Measurements from ENCODE around the gene PBX3.

PBX3 gene

DNA sequence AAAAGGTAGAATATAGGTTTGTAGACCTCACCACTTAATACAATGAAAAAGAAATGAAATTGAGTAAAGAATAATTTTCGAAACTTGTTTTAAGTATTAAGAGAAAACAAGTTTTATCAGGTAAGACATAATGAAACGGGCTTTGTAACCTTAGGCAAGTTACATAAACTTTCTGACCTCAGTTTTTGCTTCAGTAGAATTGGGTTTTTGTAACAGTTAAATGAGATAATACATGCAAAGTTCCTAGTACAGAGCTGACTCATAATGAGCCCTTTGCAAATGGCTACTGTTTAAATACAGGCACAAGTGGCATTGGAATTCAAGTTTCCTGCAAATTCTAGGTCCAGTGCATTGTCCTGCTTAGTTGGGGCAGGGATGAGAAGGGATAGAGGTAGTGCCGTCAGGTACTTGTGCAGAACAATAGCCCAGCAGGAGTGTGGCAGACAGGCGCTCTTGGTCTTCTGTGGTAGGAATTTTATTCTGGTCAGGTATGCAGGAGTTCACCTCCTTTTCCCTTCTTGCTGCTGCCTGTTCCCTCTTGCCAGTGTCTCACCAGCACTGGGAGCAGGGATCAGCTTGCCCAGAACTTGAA lies 203.8 kb downstream of the PBX3 start:
- DNase-seq (ENCODE audit: low spot score): no peak

GRCh38 chr9:125953314-125954019 lies 206.3 kb downstream of the PBX3 start:
- DNase-seq (ENCODE audit: low spot score): no peak

- no peak for DNase-seq (ENCODE audit: low spot score)
These were observed 208.9 kb downstream of the PBX3 start for GRCh38 chr9:125956102-125956501.

GRCh38 chr9:125959315-125959714 lies 212.1 kb downstream of the PBX3 start:
- DNase-seq (ENCODE audit: low spot score): no peak

- DNase-seq (ENCODE audit: low spot score): no peak
These were observed 212.9 kb downstream of the PBX3 start for GRCh38 chr9:125959951-125960619.

- no peak for DNase-seq (ENCODE audit: low spot score)
These were observed 213.5 kb downstream of the PBX3 start for GRCh38 chr9:125960626-125961025.

- DNase-seq (ENCODE audit: low spot score): no peak
These were observed 213.9 kb downstream of the PBX3 start for GRCh38 chr9:125961072-125961471.

- DNase-seq (ENCODE audit: low spot score): no peak
These were observed 216.8 kb downstream of the PBX3 start for GRCh38 chr9:125963932-125964331.

DNA sequence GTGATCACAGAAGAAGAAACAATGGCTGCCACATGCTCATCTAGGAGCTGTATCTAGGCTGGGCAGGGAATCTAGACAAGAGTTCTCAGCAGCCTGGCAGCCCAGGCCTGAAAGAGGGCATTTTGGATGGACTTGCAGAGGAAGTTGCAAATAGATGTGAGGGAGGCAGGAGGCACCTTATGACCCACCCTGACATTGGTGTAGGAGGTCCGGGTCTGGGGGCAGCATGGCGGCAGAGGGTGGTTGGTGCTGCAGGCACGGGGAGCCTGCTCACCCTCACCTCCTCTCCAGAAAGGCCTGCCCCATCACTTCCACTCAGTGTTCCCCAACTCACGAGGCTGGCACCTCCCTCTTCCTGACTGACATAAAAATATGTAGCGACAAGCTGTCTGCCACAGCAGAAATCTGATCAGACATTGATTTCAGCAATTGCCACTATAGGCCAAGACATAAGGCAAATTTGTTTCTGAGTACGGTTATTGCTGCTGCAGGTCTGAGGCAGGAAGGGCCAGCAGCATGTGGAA lies 217.6 kb downstream of the PBX3 start:
- DNase-seq (ENCODE audit: low spot score): no peak

GRCh38 chr9:125965477-125965876 lies 218.3 kb downstream of the PBX3 start:
- DNase-seq (ENCODE audit: low spot score): no peak

DNA sequence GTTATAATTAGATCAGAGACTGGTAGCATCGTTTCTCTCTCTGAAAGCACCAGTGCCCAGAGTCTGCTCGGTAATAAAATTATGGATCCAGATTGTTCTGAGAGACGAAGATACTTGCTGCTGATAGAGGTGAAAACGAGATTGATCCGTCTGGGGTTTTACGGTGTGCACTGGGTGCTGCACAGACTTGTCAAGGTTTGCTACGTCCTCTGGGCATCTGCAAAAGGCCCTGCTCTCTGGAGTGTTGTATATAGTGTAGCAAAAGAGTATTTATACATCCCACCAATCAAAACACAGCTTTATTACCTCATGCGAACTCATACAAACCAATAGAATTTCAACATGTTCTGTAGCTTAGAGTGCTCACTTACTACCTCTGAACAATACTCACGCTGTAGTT lies 219.3 kb downstream of the PBX3 start:
- DNase-seq (ENCODE audit: low spot score): no peak

DNA sequence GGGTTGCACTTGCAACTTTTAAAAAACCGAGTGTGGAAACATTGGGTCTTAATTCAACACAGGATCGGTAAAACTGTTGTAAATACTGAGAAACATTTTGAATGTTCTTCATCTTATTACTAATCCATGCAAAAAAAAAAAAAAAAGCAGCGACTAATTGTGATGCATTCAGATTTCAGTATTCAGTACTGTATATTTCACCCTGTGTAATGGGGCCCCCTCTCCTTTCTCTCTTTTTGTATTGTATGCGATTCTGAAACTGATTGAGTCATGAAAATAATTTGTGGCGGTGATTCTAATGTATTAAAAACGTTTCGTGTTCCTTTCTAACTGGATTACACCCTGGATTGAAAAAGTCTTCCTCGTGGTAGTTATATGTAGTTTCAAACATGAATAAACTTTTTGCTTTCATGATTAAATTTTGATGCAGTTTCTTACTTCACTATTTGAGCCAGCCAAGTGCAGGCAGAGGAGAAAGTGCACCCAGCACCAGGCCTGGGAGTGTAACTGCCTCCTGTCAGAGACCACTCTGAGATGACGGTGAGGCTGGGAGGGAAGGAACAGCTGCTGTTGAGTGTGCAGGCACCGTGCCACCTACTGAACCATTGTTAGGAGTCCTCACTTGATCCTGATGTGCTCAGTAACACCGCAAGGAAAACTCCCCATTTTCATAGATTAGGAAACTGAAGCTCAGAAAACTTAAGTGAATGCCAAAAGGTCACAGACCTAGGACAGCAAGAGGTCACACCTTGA lies 220.0 kb downstream of the PBX3 start:
- no peak for DNase-seq (ENCODE audit: low spot score)

DNA sequence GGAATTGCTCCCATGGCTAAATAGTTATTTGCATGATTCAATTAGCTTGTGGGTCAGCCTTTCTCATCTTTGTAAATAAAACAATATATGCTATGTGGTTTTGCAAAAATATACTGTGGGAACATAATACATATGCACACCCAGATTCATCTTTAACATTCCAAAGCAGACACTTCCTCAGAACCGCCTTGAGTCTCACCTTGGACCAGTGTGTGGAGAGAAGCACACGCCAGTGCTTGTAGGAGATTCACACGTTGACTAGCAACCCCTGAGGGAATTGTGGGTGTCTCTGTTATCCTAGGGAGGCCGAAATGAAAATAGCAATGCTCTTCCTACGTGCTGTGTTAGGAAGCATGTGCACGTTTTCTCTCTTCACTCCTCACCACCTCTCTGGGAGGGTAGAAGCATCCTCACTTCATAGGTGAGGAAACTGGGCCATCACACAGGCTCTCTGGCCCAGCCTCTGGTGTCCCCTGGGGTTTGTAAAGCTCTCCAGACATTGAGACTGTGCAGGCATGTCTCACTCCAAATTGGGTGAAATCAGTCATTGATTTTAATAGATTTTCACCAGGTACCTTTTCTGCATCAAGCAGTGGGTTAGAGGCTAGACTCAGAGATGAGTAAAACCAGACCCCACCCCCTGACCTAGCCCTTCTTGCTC lies 221.7 kb downstream of the PBX3 start:
- no peak for DNase-seq (ENCODE audit: low spot score)

GRCh38 chr9:125969462-125969861 lies 222.3 kb downstream of the PBX3 start:
- DNase-seq (ENCODE audit: low spot score): no peak

- DNase-seq (ENCODE audit: low spot score): no peak
These were observed 222.7 kb downstream of the PBX3 start for GRCh38 chr9:125969868-125970267.

DNA sequence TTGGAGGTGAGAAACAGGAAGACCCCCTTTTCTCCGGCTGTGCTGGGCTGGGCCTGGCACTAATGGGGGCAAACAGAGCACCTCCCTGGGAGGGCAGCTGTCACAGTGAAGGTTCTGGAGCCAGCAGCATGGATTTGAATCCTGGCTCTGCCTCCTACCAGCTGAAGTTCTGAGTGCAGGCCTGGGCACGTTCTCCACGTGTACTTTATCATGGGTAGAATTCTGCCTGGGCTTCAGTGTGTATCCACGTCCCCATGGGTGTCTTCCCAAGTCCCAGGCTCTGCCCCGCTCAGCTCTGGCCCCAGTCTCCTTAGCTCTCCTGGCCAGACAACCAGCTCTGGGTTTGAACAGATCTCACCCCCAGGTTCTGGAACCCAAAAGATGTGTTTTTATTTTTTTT lies 223.2 kb downstream of the PBX3 start:
- no peak for DNase-seq (ENCODE audit: low spot score)

DNA sequence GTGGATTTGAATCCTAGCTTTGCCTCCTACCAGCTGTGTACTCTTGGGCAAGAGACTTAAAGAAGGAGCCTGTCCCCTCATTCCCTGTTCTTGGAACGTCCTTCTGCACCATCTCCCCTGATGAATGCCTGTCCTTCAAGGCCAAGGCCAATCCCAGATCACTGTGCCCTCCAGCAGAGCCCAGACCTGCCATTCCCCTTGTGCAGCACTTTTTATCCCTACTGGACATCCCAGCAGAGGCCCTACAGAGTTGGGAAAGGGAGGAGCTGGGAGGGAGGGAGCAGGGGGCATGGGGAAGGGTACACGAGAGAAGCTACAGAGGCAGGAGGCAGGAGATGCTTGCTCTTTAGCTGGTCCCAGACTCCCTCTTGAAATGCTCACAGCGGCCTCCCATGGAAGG lies 223.9 kb downstream of the PBX3 start:
- no peak for DNase-seq (ENCODE audit: low spot score)

GRCh38 chr9:125972012-125972729 lies 225.0 kb downstream of the PBX3 start:
- DNase-seq (ENCODE audit: low spot score): no peak

- no peak for DNase-seq (ENCODE audit: low spot score)
These were observed 226.4 kb downstream of the PBX3 start for GRCh38 chr9:125973547-125973946.

GRCh38 chr9:125974705-125975104 lies 227.5 kb downstream of the PBX3 start:
- DNase-seq (ENCODE audit: low spot score): no peak

DNA sequence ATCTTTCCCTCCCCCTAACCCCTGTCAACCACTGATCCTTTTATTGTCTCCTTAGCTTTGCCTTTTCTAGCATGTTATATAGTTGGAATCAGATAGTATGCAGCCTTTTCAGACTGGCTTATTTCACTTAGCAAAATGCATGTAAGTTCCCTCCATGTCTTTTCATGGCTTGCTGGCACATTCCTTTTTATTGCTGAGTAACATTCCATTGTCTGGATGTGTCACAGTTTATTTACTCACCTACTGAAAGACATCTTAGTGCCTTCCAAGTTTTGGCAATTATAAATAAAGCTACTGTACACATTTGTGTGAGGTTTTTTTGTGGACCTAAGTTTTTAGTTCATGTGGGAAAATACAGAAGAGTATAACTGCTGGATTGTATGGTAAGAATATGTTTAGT lies 230.1 kb downstream of the PBX3 start:
- no peak for DNase-seq (ENCODE audit: low spot score)

All from SW480 (cell line).